ENCODE measurements around the gene CWC27.

Gene CWC27

GRCh38 chr5:64980176-64980575 is 211.4 kb downstream of the CWC27 start:
- no peak for DNase-seq

- DNase-seq: no peak
Observed at GRCh38 chr5:64987768-64988167, 219.0 kb downstream of the CWC27 start.

GRCh38 chr5:65009207-65009606 is 240.5 kb downstream of the CWC27 start:
- no peak for DNase-seq

GRCh38 chr5:65010841-65011240 is 242.1 kb downstream of the CWC27 start:
- DNase-seq: no peak

- DNase-seq: no peak
Observed at GRCh38 chr5:65012301-65012892, 243.7 kb downstream of the CWC27 start.

GRCh38 chr5:65013166-65013565 is 244.4 kb downstream of the CWC27 start:
- no peak for DNase-seq

GRCh38 chr5:65014769-65015168 is 246.0 kb downstream of the CWC27 start:
- no peak for DNase-seq

- no peak for DNase-seq
Observed at GRCh38 chr5:65015767-65016166, 247.0 kb downstream of the CWC27 start.

GRCh38 chr5:65017636-65018035 is 248.9 kb downstream of the CWC27 start:
- no peak for DNase-seq

GRCh38 chr5:65018763-65019162 is 250.0 kb downstream of the CWC27 start:
- no peak for DNase-seq

GRCh38 chr5:65020492-65020891 is 251.8 kb downstream of the CWC27 start:
- no peak for DNase-seq

GRCh38 chr5:65021527-65022226 is 252.9 kb downstream of the CWC27 start:
- DNase-seq: no peak

- no peak for DNase-seq
Observed at GRCh38 chr5:65022932-65023331, 254.2 kb downstream of the CWC27 start.

- no peak for DNase-seq
Observed at GRCh38 chr5:65024681-65025080, 256.0 kb downstream of the CWC27 start.

GRCh38 chr5:65026816-65027548 is 258.3 kb downstream of the CWC27 start:
- DNase-seq: no peak

GRCh38 chr5:65029178-65029577 is 260.4 kb downstream of the CWC27 start:
- no peak for DNase-seq

GRCh38 chr5:65030056-65030455 is 261.3 kb downstream of the CWC27 start:
- DNase-seq: no peak

GRCh38 chr5:65032250-65032649 is 263.5 kb downstream of the CWC27 start:
- no peak for DNase-seq

GRCh38 chr5:65034029-65034812 is 265.5 kb downstream of the CWC27 start:
- DNase-seq: no peak

- no peak for DNase-seq
Observed at GRCh38 chr5:65034813-65035209, 266.1 kb downstream of the CWC27 start.

GRCh38 chr5:65035211-65036206 is 266.8 kb downstream of the CWC27 start:
- peak; percentile 59 to 91 (median 76) for DNase-seq
